CD4-positive, alpha-beta T cell treated with Interleukin-17A for 1 hour (primary cell): Measurements from ENCODE around the gene ADAM29.
"Not testable (repeated sequence)": the region's sequence is repeated elsewhere in the genome, so short reads cannot be mapped to it uniquely, and the experiment has no call there.

Source experiments
- DNase-seq: peaks from one replicate; pipeline ENCODE4 v3.0.0-alpha.2; 2020

ADAM29 gene

DNA sequence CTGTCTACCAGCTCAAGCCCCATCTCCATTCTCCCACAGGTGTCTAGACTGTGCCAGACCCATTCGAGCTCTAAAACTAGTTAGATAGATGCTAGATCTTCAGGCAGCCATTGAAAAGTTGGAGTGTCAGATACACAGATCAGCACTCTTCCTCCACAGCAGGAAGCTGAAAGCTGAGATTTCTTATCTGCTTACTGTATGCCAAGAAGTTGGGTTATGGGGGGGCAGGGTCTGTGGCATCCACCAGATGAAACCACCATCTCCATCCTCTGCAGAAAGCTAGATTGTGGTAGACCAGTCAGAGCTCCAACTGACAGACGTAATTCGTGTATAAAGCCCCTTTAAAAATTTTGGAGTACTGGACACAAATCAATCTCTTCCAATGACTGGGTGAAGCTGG lies 54.8 kb downstream of the ADAM29 start:
- no peak for DNase-seq

DNA sequence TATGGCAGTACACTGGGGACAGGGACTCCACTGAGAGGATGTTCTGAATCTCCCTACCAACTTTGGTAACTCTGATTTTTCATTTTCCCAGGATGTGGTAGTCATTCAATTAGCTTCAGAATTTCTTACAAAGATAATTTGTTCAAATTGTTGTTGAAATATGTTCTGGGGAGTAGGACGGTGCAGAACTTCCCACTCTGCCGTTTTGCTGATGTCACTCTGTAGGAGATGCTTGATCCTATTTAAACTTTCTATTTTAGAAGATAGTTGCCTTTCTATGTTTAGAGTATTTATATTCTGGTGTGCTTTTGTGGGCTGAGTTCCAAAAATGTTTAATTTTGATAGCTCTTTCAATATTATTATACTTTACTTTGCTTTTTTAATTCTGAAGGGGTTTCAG lies 55.2 kb downstream of the ADAM29 start:
- DNase-seq: no peak

DNA sequence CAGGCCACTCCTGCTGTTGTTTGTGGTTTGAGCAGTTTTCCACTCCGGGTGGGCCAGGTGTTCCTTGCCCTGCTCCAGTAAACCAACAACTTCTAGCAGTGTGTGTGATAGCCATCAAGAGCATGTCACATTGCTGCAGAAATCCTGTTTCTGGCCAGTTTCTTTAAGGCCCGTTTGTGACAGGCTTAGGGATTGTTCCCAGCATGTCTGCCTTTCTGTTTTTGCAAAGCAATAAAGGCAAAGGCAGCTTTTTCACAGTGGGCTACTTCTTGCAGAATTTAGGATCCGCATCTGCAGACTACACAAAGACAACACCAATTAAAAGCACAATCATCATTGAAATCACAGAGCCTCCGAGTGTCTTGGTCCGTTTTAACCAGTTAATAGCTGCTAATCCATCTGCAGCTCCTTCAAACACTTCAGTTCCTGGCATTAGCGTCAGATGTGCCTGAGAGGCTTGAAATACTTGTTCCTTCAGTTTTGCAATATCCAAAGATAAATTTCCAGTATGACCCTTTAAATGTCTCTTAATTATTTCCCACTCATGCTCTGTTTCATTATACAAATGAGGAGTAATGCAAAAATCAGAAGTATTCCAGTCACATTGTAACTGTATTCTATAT lies 65.1 kb downstream of the ADAM29 start:
- no peak for DNase-seq

DNA sequence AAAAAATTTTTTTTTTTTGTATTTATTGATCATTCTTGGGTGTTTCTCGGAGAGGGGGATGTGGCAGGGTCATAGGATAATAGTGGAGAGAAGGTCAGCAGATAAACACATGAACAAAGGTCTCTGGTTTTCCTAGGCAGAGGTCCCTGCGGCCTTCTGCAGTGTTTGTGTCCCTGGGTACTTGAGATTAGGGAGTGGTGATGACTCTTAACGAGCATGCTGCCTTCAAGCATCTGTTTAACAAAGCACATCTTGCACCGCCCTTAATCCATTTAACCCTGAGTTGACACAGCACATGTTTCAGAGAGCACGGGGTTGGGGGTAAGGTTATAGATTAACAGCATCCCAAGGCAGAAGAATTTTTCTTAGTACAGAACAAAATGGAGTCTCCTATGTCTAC lies 65.7 kb downstream of the ADAM29 start:
- not testable (repeated sequence) for DNase-seq

DNA sequence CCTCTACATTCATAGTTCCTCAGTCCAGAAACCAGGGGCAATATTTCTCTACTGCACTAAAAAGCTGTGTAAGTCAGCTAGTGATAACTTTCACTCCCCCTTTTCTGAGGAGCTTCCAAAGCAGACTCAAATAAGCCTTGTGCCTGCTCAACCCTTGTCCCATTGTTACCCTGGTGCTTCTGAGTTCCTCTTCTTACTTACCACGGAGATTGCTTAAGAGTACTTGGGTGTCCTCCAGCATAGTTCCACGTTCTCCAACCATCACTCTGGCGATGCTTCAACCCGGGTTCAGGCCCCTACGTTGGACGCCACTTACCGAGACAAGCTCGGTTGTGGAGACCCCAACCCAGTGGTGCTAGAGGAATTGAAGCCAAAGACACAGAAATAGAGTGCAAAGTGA lies 71.6 kb downstream of the ADAM29 start:
- no peak for DNase-seq

DNA sequence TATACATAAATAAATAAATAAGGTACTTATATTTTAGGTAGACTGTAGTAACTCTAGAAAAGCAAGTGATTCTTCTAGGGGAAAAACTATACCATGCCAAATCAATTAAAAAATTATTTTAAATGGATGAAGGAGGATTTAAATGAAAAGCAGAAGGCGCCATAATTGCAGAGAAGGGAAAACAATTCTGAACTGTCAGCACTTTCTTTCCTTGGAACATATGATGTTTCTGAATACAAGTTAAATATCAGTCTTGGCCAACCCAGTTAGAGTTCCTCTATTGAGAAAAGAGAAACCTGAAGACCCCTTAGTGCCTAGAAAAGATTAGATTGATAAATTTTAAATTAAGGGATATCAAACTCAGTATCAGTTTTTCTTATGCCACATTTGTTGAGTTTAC lies 75.8 kb downstream of the ADAM29 start:
- DNase-seq: no peak

DNA sequence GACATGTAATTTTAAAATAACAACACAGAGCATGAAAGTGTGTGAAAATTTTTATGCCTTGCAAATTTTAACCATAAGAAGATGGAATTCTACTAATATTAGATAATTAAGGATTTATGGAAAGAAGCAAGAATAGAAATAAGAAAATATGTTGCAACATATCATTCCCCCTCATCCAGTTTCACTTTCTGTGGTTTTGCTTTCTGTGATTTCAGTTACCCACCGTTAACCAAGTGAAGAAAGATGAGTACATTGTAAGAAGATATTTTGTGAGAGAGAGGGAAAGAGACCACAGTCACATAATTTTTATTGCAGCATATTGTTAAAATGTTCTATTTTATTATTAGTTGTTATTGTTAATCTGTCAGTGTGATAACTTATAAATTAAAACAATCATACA lies 77.9 kb downstream of the ADAM29 start:
- DNase-seq: no peak

DNA sequence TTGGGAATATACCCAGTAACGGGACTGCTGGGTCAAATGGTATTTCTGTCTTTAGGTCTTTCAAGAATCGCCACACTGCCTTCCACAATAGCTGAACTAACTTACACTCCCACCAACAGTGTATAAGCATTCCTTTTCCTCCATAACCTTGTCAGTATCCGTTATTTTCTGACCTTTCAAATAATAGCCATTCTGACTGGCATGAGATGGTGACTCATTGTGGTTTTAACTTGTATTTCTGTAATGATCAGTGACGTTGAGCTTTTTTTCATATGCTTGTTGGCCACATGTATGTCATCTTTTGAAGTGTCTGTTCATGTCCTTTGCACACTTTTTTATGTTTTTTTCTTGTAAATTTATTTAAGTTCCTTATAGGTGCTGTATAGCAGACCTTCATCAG lies 81.2 kb downstream of the ADAM29 start:
- no peak for DNase-seq

DNA sequence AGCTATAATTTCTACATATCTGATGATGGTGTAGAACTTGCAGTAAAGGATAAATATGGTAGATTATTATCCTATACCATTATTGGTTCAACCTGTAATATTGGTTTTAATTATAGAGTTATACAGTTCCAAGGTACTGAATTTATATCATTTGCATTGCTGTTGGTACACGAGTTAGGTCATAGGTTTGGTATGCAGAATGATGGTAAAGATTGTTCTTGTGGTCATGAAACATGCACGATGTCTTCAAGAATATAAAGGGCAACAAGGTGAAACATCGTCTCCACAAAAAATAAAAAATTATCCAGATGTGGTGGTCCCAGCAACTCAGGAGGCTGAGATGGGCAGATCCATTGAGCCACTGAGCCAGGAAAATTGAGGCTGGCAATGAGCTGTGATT lies 99.6 kb downstream of the ADAM29 start:
- DNase-seq: no peak

DNA sequence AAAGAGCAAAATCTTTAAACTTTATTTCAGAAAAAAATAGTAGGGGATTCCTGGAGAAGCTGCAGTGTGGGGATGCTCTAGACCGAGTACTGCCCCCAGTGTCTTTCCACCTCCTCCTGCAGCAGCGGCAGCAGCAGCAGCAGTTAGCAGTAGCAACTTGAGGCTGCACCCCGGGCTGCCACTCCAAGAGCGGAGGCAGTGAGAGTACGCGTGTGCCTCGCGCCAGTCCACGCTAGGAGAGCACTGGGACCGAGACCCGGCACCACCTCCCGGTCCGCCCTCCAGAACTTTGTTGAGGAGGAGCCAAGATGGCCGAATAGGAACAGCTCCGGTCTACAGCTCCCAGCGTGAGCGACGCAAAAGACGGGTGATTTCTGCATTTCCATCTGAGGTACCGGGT lies 101.3 kb downstream of the ADAM29 start:
- not testable (repeated sequence) for DNase-seq
